Activated CD8-positive, alpha-beta memory T cell treated with anti-CD3 and anti-CD28 coated beads for 1 hour (primary cell): Measurements from ENCODE around the gene CCDC157.
"Not testable (repeated sequence)": the region's sequence is repeated elsewhere in the genome, so short reads cannot be mapped to it uniquely, and the experiment has no call there.

Experiments
- DNase-seq, 2 donors: peaks; one replicate each; pipeline ENCODE4 v3.0.0-alpha.2; 2020; ENCODE audit warnings: low read depth in 1 of 2; ENCODE audit errors: extremely low read depth in 1 of 2

CCDC157 gene

GRCh38 chr22:30386960-30387827 lies 30.4 kb downstream of the CCDC157 start, which contains the start of gene RNF215:
Gene RNF215, minus strand, starts transcription at chr22:30387411. Its CDS starts 98 bp downstream, at chr22:30387313.
- peak; percentile 32 to 74 for DNase-seq

GRCh38 chr22:30390974-30391691 lies 34.3 kb downstream of the CCDC157 start:
- peak; percentile 48 to 58 for DNase-seq

GRCh38 chr22:30392661-30393321 lies 36.0 kb downstream of the CCDC157 start:
- DNase-seq, result no peak

GRCh38 chr22:30393322-30393680 lies 36.5 kb downstream of the CCDC157 start:
- no peak for DNase-seq

GRCh38 chr22:30393885-30394284 lies 37.1 kb downstream of the CCDC157 start:
- DNase-seq, result no peak

GRCh38 chr22:30396871-30397655 lies 40.3 kb downstream of the CCDC157 start, which contains the start of gene SEC14L2:
Gene SEC14L2, plus strand, starts transcription at chr22:30397018. Its CDS starts 99 bp downstream, at chr22:30397117.
- peak; percentile 29 to 44 for DNase-seq

GRCh38 chr22:30397656-30398635 lies 41.1 kb downstream of the CCDC157 start:
- DNase-seq, result no peak

- no peak for DNase-seq
These were observed 42.2 kb downstream of the CCDC157 start for GRCh38 chr22:30398685-30399680.

GRCh38 chr22:30399718-30400117 lies 42.9 kb downstream of the CCDC157 start:
- no peak for DNase-seq

- DNase-seq, result no peak
These were observed 43.4 kb downstream of the CCDC157 start for GRCh38 chr22:30400159-30400558.

- DNase-seq, result not testable (repeated sequence)
These were observed 44.2 kb downstream of the CCDC157 start for GRCh38 chr22:30401024-30401423.

- no peak for DNase-seq
These were observed 45.4 kb downstream of the CCDC157 start for GRCh38 chr22:30402028-30402765.

- not testable (repeated sequence) for DNase-seq
These were observed 45.9 kb downstream of the CCDC157 start for GRCh38 chr22:30402766-30403104.

- no peak for DNase-seq
These were observed 47.5 kb downstream of the CCDC157 start for GRCh38 chr22:30404307-30404706.

GRCh38 chr22:30405731-30406130 lies 48.9 kb downstream of the CCDC157 start:
- DNase-seq, result no peak

GRCh38 chr22:30406400-30406799 lies 49.6 kb downstream of the CCDC157 start:
- no peak for DNase-seq

GRCh38 chr22:30408388-30409102 lies 51.7 kb downstream of the CCDC157 start:
- DNase-seq, result no peak
